Activated naive CD4-positive, alpha-beta T cell treated with anti-CD3 and anti-CD28 coated beads, Interleukin-2, amount 50 U/mL, for 72 hours (primary cell): ENCODE measurements around the gene CAPS. TPM values are rescaled to one million over a fixed set of nuclear protein-coding genes. Genes with fewer than 3 reads are reported as not detected.

ENCODE experiments used
- ATAC-seq, 2 donors: fragments of 150-1000 bp; cut with Tn5 transposase; 2 replicates each; pipeline ENCODE4 v1.10.0; 2021; ENCODE audit warnings: mild to moderate bottlenecking in 2 of 2, moderate library complexity in 2 of 2
- DNase-seq, 2 donors: peaks; one replicate each; pipeline ENCODE4 v3.0.0; 2021 to 2022; ENCODE audit warnings: low spot score in 2 of 2
- H3K27ac Mint-ChIP-seq, 2 donors: one replicate each; pipeline ENCODE4 v1.8.0; 2022; ENCODE audit warnings: mild to moderate bottlenecking in 2 of 2, mixed read lengths in 2 of 2
- H3K36me3 Mint-ChIP-seq, 2 donors: one replicate each; pipeline ENCODE4 v1.8.0; 2022; ENCODE audit warnings: mixed read lengths in 2 of 2
- H3K9me3 Mint-ChIP-seq, 2 donors: one replicate each; pipeline ENCODE4 v1.8.0; 2022; ENCODE audit warnings: mixed read lengths in 2 of 2
- total RNA-seq, 2 donors: library from RNA; stranded (reverse); gene quantifications; one replicate each; pipeline ENCODE4 v1.2.3, GENCODE V29; 2022

CAPS gene
- total RNA-seq, 2 donors from 2014 or later = 5.1 to 6.0 TPM

DNA sequence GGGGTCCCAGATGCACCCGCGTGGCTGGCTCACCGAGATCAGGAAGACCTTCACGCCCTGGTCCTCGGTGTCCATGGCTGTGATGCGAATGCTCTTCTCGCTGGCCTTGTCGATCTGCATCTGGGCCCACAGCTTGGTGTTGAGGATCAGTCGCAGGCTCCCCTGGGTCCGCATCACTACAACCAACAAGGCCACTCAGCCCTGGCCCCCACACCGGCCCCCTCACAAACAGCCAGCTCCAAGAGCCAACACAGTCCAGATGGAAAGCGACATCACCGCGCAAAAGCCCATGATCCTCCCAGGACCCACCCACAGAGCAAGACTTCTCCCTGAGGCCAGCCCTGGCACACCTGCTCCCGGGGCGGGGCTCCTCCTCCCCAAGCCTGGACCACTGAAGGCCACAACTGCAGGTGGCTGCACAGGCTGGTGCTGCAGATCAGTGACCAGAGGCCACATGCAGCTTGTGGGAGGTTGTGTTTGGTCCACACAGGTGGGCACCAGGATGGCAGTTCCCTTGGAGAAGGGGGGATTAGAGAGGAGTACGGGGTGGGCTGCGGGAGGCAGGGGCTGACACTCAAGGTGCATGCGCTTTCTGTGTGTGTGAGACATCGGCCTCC, 4.5 kb downstream of the CAPS start:
- DNase-seq (no peak), ATAC-seq (no peak)
- Mint-ChIP-seq H3K36me3 (no peaks in the 10 kb centered on the region), H3K9me3 (no peaks in the 10 kb centered on the region), H3K27ac (no peak overlapping the region)

DNA sequence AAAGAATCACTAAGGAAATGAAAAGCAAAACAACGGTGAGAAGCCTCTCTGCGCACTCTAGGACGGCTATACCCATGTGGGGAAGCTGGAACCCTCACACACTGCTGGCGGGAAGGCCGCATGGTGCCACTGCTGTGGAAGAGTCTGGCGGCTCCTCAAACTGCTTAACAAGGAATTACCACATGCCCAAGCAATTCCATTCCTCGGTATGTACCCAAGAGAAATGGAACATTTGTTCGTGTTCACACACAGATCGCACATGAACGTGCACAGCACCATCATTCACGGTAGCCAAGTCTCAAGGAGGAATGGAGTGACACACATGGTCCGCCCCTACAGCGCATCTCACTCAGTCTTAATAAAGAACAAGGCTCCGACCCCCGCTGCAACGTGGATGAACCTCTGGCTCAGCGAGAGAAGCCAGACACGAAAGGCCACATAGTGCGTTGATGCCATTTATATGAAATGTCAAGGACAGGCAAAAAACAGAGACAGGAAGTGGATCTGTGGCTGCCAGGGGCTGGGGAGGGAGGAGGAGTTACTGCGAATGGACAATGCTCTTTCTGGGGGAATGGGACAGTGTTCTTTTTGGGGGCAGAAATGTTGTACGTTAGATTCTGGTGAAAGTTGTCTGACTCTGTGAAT, 7.6 kb downstream of the CAPS start:
- ATAC-seq (no peak), DNase-seq (no peak)
- Mint-ChIP-seq H3K9me3 (no peaks in the 10 kb centered on the region), H3K27ac (peak overlapping the region in 1 of 2 donors; percentile 44), H3K36me3 (no peaks in the 10 kb centered on the region)

DNA sequence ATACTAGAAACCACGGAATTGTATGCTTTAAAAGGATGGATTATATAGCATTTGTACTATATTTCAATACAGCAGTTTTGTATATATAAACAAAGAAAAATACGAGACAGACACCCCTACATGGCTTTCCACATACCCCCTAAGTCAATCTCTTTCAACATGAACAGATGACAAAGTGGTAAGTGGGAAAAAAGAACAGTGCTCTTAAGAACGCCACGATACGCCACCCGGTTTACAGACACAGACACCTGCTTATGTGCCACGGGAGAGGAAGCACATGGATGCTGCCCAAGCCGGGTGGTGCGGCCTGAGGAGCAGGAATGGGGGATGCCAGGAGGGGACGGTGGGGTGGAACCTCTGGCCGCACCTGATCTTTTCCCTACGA, 8.1 kb downstream of the CAPS start:
- no peak for ATAC-seq
- H3K36me3 Mint-ChIP-seq = no peaks in the 10 kb centered on the region
- no peak for DNase-seq
- no peaks in the 10 kb centered on the region for H3K9me3 Mint-ChIP-seq
- H3K27ac Mint-ChIP-seq = no peak overlapping the region

DNA sequence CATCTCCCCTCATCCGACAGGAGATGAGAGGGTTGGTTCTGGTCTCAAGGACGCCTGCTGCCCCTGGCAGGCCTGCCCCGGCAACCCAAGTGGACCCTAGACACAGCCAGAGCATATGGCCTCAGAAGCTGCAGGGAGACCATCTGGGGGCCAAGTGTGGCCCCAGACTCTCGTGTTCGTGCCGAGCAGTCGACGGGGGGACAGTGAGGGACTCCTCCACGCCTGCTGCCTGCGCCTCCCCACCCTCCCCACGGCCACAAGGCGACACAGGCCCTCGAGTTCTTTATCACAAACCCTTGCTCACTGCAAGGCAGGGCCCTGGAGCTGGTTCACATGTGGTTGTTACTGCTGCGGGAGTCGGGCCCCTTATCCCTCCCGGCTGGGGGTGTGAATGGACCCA, 9.3 kb downstream of the CAPS start:
- DNase-seq (no peak), ATAC-seq (no peak)
- Mint-ChIP-seq H3K36me3 (peaks cover 0 to 6% of the 10 kb centered on the region in 2 donors), H3K27ac (peak overlapping the region; percentile 35 to 65), H3K9me3 (no peaks in the 10 kb centered on the region)

DNA sequence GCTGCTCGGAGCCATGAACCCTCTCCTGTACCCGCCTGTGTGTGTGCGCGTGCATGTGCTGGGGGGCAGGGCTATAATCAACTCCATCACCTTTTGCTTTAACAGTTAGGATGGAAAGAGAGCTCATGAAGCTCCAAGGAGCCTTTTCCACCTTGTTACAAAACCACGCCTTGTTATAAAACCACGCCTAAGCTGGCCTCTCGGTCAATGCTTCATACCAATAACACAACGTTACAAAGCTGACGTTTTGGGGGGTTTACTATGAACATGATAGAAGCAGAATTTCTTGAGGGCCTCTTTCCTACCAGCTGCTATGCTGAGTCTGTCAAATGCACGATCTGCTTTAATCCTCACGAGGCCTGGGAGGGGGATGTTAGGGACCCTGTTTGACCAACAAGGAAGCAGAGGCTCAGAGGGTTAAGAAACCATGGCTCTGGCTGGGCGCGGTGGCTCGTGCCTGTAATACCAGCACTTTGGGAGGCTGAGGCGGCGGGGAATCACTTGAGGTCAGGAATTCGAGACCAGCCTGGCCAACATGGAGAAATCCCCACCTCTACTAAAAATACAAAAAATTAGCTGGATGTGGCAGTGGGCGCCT, 11.9 kb downstream of the CAPS start:
- no peaks in the 10 kb centered on the region for H3K9me3 Mint-ChIP-seq
- no peak for DNase-seq
- peaks cover 0 to 6% of the 10 kb centered on the region in 2 donors for H3K36me3 Mint-ChIP-seq
- no peak for ATAC-seq
- H3K27ac Mint-ChIP-seq = peak overlapping the region in 1 of 2 donors; percentile 60

DNA sequence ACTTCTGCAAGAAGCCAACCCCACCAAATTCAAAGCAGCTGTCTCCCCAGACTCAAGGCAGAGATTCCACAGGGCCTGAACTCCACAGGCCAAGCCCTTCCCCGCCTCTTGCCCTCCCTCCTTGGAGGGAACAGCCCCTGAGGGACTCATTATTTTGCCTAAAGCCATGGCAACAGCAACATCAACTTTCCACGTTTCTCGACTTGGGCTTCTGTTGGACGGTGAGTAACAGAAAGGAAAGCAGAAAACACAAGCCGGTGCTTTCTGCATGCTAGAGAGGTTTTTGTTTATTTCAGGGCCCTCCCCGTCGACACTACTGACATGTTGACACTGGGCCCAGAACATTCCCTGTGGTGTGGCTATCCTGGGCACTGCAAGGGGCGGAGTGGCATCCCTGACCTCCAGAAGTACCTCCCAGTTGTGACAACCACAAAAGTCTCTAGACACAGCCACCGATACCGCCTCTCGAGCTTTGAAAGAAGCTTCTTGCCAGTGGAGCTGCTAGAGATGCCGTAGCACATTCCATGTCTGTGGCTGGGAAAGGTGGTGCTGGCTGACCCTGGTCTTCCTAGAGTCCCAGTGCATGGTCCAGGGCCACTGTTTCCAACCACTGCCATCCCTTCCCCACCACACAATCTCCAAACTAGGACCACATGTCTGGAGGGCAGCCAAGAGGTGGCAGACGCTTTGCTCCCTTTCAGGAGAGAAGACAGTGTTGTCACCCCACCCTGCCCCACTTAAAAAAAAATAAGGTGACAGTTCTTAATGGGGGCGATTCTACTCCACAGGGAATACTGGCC, 12.8 kb downstream of the CAPS start:
- H3K36me3 Mint-ChIP-seq = peaks cover 0 to 6% of the 10 kb centered on the region in 2 donors
- ATAC-seq = no peak
- no peaks in the 10 kb centered on the region for H3K9me3 Mint-ChIP-seq
- peak overlapping the region in 1 of 2 donors; percentile 60 for H3K27ac Mint-ChIP-seq
- DNase-seq = no peak

DNA sequence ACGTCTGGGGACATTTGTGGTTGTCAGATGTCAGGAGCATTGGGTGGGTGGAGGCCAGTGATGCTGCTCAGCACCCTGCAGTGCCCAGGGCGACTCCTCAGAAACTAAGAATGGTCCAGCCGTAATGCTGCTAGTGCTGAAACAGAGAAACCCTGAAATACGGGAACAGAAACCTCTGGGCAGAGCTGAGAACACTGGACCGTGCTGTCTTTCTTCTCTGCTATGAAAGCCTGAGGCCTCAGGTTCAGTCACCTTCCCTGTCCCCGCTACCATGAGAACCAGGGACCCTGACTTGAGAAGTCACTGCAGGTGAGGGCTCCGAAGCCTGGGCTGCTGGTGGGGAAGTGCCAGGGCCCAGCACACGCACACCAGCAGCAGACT, 13.4 kb downstream of the CAPS start:
- Mint-ChIP-seq H3K36me3 (peaks cover 0 to 6% of the 10 kb centered on the region in 2 donors), H3K9me3 (no peaks in the 10 kb centered on the region), H3K27ac (no peak overlapping the region)
- DNase-seq (no peak), ATAC-seq (no peak)

DNA sequence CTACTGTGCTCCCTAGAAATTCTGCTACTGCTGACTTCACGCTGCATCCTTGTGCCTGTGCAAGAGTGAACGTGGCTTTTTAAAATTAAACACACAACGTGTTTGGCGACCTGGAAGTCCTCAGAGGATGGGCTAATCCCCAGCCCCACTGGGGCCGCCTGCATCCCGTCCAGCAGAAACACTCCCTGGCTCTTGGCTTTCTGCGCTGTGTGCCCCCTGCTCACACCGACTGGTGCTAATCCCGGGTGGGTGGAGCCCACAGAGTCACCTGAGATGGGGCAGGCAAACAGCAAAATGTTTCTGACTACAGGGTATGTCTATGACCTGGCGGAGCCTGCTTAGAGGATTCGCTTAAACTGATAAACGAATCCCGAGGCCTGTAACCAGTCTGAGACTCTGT, 15.1 kb downstream of the CAPS start:
- no peaks in the 10 kb centered on the region for H3K9me3 Mint-ChIP-seq
- DNase-seq = no peak
- H3K36me3 Mint-ChIP-seq = peaks cover 0 to 6% of the 10 kb centered on the region in 2 donors

DNA sequence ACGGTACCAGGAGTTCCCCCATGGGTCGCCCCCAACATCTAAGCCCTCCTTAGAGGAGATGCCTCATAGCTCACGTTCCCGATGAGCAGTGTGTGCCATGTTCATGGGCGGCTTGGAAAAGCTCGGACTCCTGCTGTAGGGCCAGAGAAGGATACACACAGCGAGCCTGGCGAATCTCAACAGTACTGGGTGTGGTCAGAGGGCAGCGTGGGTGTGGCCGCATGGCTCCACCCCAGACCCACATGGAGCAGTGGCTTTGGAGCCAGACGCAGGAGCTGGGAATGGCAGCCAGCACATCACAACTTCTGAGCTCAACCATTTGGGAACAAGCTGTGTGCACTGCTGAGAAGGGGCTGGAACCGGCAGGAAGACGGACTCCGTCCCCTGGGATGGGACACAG, 15.6 kb downstream of the CAPS start:
- no peak for ATAC-seq
- peaks cover 0 to 6% of the 10 kb centered on the region in 2 donors for H3K36me3 Mint-ChIP-seq
- H3K27ac Mint-ChIP-seq = no peak overlapping the region
- H3K9me3 Mint-ChIP-seq = no peaks in the 10 kb centered on the region
- no peak for DNase-seq

More for the DNA sequence above, 15.1 kb downstream of the CAPS start:
- no peak for ATAC-seq
- H3K27ac Mint-ChIP-seq = no peak overlapping the region

DNA sequence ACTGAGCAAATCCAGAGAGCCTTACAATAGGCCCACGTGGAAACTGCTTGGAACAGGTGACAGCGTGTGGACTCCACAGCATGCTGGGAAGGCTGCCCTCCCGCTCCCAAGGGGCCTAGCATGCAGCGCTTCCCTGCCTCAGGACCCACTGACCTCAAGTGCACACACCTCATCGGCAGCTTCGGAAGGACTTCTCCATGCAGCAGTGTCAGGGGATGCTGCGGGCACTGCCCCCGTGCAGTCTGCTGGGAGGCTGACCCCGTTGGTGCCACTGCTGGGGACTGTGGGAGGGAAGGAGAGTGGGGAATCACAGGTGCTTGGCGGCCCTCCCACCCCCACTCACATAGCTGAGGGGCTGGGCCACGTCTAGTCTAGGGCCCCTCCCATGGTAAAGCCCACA, 17.2 kb downstream of the CAPS start:
- DNase-seq = no peak
- Mint-ChIP-seq H3K9me3 (no peaks in the 10 kb centered on the region), H3K36me3 (peaks cover 0 to 6% of the 10 kb centered on the region in 2 donors), H3K27ac (no peak overlapping the region)
- ATAC-seq = no peak

DNA sequence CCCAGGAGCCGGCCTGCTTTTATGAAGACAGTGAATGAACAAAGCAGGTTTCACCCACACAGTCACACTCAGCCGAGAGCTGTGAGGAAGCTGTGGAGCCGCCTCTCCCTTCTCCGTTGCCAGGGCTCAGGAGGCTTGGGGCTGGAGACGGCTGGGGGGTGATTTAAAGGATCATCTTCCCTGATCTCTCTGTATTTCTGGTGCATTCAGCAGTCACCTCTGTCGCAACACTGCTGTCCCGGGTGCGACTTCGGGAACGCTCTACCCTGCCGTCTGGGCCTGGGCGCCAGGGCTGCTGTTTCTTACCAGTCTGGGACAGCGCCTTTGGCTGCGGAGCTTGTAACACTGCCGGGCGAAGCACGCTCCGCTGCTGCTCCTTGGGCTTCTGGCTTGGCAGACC, 18.1 kb downstream of the CAPS start:
- Mint-ChIP-seq H3K9me3 (no peaks in the 10 kb centered on the region), H3K36me3 (peaks cover 0 to 6% of the 10 kb centered on the region in 2 donors), H3K27ac (peak overlapping the region in 1 of 2 donors; percentile 50)
- no peak for ATAC-seq
- DNase-seq = no peak

DNA sequence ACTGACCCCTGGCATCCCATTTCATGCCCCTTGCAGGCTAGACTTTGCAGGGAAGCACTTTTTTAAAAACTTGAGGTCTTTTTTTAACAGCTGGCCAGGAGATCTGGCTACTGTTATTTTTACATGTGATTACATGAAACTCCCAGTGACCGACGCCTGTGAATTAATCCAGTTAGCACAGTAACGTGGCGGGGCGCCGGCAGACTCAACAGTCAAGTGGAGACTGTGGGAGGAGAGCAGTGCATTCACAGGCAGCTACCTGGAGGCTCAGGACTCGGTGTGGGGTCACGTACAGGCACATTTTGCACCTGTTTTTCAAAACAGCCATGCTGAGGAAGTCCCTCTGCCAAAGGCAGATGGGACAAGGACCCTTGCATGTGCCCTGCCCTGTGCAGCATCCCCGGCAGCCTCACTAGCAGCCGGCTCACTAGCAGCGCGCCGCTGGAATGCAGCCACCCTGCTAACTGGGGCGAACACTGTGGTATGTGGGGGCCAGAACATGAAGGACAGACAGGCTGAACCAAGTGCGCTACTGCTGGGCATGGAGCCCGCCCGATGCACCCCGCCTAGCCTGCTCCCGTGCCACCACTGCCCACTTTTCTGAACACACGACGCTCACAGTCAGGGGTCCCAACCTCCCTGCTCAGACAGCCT, 18.7 kb downstream of the CAPS start:
- H3K9me3 Mint-ChIP-seq = no peaks in the 10 kb centered on the region
- peak overlapping the region in 1 of 2 donors; percentile 50 for H3K27ac Mint-ChIP-seq

DNA sequence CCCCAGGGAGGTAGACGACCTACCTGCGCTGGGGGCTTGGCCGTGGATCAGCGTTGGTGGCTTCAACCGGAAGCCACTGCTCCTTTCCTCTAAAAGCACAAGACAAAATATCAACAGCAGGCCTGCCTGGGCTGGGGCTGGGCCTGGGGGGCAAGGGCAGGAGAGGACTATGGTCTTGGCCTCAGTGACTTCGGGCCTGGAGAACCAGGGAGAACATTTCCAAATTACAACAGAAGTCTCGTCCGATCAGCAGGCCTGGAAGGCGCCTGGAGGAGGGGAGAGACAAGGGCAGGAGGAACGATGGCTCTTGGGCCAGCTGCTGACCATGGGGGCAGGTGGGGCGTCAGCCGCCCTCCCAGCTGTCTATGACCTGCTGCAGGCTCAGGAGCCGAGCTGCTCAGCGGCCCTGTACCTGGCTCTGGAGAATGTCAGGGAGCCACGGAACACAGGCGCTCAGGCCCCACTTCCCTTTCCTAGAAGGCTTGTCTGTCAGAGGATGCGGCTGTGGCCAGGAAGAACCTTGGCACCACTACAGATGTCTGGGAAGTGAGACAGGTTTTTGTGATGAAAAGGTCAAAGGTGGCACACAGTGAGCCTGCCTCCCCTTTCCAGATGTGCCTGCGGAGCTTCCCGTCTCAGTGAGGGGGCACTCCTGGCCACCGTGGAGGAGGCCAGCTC, 19.5 kb downstream of the CAPS start:
- H3K9me3 Mint-ChIP-seq = no peaks in the 10 kb centered on the region
- ATAC-seq = no peak
- H3K36me3 Mint-ChIP-seq = peaks cover 0 to 5% of the 10 kb centered on the region in 2 donors
- H3K27ac Mint-ChIP-seq = peak overlapping the region in 1 of 2 donors; percentile 57
- no peak for DNase-seq

More for the DNA sequence above, 18.7 kb downstream of the CAPS start:
- no peak for DNase-seq
- ATAC-seq = no peak
- peaks cover 0 to 9% of the 10 kb centered on the region in 2 donors for H3K36me3 Mint-ChIP-seq

DNA sequence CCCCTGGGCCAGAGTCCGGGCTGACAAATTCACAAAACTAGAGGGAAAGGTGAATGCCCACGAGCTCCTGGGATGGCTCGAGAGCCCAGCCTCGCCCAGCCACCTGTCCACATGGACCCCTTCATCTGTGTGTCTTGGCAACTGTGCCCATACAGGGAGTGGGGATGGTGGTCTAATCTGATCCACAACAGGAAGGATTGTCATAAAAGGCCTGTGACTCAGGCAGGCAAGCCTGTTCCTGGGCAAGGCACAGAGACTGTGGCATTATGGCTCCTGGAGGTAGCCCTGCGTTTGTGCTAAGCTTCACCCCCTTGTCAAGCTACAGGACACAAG, 20.0 kb downstream of the CAPS start:
- ATAC-seq (no peak), DNase-seq (no peak)
- H3K36me3 Mint-ChIP-seq = peaks cover 0 to 5% of the 10 kb centered on the region in 2 donors
- H3K27ac Mint-ChIP-seq = peak overlapping the region in 1 of 2 donors; percentile 39
- H3K9me3 Mint-ChIP-seq = no peaks in the 10 kb centered on the region

DNA sequence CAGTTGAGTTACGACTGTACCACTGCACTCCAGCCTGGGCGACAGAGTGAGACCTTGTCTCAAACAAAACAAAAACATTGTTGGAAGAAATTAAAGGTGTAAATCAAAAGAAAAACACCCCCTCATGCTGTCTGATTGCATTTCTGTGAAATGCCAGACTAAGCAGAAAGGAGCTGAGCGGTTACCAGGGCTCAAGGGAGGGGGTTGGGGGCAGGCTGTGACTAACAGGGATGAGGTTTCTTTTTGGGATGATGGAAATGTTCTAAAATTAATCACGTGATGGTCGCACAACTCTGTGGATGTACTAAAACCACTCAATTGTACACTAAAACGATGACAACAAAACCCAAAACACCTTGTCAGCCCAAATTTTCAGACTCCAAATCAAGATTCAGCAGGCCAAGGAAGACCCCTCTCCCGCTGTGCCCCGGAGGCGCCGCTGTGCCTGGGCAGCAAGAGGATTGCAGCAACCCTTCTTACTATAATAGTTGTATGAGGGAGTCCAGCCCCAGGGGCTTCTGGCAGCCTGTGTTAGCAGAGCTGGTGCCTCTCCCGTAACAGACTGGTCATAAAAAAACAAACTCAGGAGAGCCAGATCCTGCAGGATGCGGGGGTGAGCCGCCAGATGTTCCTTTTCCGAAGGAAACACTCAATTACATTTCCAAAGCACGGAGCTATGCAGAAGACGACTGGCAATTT, 20.9 kb downstream of the CAPS start:
- DNase-seq = no peak
- peak overlapping the region in 1 of 2 donors; percentile 80 for H3K27ac Mint-ChIP-seq
- no peak for ATAC-seq
- H3K36me3 Mint-ChIP-seq = peaks cover 0 to 5% of the 10 kb centered on the region in 2 donors
- no peaks in the 10 kb centered on the region for H3K9me3 Mint-ChIP-seq
